HG02642 (cell line): ENCODE measurements around the gene NPSR1.
"Not testable (repeated sequence)": the region's sequence is repeated elsewhere in the genome, so short reads cannot be mapped to it uniquely, and the experiment has no call there.

ENCODE experiments used
- ATAC-seq: cut with Tn5 transposase; IDR thresholded peaks from one replicate; pipeline ENCODE4 v1.9.1; 2021; ENCODE audit warnings: mild to moderate bottlenecking; ENCODE audit not compliant: unreplicated experiment, poor library complexity

NPSR1 gene, protein sequence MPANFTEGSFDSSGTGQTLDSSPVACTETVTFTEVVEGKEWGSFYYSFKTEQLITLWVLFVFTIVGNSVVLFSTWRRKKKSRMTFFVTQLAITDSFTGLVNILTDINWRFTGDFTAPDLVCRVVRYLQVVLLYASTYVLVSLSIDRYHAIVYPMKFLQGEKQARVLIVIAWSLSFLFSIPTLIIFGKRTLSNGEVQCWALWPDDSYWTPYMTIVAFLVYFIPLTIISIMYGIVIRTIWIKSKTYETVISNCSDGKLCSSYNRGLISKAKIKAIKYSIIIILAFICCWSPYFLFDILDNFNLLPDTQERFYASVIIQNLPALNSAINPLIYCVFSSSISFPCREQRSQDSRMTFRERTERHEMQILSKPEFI

DNA sequence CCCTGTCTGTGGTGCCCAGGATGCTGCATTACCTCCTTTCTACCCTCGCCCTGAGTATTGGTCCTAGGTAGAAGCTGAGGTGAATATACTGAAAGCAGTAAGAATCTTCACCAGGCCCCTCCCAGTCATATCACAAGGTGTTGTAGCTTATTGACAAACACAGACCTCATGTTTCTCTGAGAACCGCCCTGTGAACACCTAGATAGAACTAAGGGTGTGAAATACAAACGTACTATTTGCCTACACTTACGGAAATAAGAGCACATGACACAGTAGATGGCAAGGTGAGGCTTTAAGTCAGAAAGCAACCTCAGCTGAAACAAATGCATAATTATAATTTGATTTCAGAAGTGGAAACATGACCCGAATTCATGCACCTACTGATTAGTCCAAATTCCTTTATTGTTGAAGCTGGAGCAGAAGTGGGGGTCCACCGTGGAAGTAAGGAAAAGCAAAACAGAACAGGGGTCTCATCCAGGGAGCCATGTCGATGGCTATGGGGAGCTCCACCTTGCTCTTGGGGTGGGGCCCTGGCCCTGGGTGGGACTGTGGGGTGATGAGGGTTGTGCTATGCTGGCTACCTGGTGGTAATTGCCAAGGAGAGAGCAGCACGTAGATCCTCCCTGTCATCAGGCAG, at the start of gene NPSR1:
Gene NPSR1 (plus strand): TSS at position 587 of the 637 bp plus-strand sequence. CDS start 195 bp downstream, outside the sequence.
- no peak for ATAC-seq

DNA sequence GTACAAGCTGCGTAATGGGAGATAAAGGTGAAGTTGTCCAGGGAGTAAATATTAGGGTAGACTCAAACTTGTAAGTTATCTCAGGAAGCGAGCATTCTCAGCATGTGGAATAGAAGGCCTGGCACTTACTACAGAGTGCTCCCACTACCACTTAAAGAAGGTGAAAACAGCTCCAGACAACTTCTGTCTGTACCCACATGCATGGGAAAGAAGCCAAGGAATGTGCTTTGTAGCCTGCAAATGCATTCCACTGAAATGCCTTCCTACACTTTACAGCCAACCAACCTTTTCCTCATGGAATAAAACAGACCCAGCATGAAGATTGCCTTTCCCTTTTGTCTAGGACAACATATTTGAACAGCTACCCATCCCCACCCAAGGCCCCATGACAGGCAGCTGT, 45.4 kb upstream of the NPSR1 start:
- ATAC-seq = no peak

DNA sequence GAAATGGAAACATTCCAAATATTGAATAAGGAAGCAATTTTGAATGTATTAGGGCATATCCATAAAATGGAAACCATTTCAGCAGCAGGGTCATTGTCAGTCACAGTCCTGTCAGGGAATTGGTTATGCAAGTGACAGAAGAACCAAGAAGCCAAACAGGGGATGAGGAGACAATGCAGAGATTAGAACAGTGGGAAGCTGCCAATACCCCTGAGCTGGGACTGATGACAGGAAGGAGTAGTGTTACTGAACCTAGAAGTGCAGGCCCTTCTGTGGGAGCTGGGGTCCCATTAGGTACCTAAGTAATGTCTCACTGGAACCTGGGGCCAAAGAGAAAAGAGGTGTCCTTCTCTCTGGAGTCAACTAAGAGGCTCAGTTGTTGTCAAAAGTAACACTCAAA, 37.6 kb upstream of the NPSR1 start:
- ATAC-seq = no peak

DNA sequence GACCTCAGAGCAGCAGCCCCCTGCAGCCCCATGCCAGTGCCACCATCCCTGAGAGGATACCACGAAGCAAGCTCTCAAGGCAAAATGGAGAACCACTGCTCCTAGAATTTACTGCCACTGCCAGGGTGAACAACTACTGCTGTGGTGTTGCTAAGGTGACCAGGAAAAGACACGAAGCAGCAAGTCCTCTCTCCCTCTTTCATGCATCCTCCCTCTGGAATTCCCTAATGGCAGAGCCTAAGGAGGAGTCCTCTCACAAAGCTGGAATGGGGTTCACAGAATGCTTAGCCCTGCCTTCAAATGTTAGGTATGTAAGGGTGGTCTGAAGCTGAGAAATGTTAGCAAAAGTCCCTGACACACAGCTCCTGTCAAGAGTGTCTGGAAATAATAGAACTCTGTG, 35.8 kb upstream of the NPSR1 start:
- no peak for ATAC-seq

DNA sequence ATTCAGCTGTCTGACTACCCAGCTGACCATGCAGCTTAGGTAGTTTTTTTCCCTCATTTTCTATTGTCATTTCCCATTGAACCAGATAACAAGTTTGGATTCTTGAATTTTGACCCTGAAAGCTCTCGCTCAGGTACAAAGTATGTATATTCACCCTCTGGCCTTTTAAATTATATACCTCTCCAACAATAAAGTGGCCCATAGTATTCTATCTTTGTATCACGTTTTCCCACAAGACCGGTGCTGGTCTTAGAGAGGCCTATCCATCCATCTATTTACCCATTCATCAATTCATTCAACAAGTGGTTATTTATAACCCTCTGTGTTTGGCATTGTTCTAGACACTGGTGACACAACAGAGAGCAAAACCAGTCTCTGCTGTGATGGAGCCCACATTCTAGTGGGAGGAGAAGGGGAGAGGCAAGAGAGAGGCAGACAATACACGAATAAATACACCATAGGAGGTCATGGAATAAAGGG, 35.2 kb upstream of the NPSR1 start:
- ATAC-seq = no peak

DNA sequence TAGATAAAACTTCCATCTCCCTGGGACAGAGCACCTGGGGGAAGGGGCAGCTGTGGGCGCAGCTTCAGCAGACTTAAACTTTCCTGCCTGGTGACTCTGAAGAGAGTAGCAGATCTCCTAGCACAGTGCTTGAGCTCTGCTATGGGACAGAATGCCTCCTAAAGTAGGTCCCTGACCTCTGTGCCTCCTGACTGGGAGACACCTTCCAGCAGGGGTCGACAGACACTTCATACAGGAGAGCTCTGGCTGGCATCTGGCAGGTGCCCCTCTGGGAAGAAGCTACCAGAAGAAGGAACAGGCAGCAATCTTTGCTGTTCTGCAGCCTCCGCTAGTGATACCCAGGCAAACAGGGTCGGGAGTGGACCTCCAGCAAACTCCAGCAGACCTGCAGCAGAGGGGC, 29.4 kb upstream of the NPSR1 start:
- not testable (repeated sequence) for ATAC-seq

DNA sequence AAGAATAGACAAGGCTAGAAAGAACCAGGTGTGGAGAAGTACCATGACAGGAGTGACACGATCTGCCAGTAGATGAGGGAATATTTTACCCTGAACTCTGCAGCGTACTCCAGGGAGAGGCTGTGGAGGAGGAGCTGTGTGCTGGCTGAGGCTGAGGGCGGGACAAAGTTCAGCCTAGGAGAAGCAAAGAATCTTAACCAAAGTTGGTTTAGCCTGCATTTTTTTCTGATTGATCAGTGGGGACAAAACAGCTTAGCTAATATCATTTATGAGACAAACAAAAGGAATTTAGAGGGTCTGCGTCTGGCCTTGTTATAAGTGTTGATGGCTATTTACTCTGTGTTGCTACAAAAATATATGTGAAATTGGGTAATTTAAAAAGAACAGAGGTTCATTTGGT, 5.2 kb upstream of the NPSR1 start:
- no peak for ATAC-seq

DNA sequence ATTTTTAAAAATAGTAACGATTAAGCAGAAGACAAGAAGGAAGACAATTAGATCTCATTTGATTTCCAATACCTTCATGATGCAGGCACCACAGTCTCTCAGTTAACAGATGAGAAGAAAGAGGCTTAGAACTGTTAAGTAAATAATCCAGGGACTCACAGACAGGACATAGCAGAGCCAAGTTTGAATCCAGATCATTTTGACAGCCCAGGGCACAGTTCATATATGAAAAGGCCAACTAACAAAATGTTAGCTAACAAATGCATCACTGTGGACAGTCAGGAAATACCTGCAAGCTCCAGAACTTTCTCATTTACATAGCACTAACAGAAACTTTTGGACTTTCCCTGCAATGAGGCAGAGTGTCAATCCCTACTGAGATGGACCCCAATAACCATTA, 4.2 kb upstream of the NPSR1 start:
- ATAC-seq = no peak

DNA sequence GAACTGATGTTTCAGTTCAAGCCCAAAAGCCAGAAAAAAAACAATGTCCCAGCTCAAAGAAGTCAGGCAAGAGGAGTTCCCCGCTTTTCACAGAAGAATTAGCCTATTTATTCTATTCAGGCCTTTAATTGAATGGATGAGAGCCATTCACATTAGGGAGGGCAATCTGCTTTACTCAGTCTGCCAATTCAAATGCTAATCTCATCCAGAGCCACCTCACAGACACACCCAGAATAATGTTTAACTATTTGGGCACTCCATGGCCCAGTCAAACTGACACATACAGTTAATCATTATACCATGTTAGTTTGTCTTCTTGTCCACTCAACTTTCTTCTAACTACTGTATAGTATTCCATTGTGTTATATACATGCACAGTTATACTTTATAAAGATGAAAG, 2.6 kb upstream of the NPSR1 start:
- ATAC-seq = no peak

DNA sequence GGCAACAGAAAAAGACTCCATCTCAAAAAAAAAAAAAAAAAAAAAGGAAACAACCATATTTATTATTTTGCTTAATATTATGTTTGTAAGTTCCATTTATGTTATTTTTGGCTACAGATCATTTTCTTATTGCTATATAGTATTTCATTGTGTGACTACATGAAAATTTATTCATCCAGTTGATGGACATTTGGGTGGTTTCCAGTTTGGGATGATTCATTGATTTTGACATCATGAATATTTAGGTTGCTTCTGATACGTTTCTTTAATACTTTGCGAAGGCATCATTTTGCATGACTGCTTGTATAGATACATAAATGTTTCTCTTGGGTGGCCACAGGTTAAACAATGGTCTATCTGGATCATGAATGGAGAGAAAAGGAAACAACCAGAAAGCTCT, 2.0 kb upstream of the NPSR1 start:
- no peak for ATAC-seq

DNA sequence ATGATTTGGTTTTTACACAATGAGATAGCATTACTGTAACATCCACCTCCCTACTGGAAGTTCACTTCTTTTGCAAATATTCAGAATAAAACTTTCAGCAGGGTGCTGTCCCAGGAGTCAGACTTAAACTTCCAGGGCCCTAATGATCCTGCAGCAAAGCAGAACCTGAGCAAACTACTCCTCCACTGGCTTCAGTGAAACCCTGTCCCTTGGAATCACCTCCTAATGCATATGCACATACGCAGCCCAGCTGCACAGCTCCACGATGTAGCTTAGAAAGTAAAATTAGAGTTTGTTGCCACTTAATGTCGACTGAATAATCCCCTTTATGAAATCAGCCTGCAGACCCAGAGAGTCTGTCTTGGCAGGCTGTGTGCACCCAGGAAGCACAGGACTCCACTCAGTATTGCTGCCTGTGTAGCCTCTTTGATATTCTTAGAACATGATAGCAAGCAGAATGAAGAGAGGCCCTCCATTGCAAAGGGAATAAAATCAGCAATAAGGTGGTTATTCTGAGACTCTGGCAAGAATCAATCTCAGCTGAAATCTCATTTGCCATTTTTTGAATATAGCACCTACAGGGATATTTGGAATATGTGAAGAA, 1.6 kb downstream of the NPSR1 start:
- no peak for ATAC-seq

DNA sequence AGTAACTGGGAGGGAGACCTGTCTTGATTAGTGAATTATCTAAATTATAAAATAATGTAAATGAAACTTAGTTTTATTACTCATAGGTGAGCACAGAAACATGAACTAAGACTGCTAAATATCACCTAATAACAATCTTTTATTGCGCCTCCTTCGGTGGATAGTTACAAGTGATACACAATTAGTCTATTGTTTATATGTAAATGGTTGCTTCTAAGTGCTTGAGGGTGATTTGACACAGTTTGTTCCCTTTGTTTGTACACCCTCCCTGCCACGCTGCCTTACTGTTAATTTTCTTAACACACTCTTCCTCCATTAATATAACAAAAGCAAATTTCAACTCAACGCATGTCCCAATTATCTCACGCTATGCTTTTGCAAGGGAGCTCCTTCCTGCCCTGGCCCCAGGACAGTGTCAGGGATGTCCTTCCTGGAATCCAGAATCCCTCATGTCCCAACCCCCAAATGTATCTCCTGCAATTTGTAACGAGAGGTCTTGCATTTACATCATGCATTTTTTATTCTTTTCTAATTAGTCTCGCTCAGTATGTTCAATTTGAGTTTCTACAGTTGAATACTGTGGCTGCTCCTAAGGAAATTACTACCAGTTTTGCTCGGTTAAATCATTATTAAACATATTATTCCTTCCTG, 4.2 kb downstream of the NPSR1 start:
- no peak for ATAC-seq

DNA sequence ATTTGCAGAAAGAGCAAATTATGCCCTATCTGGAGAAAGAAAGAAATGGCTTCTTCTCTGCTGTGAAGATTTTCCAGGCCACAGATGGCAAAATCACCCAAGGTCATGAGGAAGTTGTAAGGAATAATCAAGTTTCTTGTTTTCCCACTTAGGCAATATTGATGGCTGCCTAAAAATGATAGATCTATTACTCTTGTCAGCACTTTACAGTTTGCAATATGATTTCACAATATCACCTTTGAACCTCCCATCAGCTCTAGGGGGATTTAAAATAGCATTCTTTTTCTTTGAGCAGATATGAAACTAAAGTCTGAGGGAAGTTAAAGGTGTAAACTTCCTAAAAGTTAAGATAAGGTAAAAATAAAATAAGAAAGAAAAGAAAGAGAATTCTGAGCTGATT, 6.7 kb downstream of the NPSR1 start:
- ATAC-seq = no peak

DNA sequence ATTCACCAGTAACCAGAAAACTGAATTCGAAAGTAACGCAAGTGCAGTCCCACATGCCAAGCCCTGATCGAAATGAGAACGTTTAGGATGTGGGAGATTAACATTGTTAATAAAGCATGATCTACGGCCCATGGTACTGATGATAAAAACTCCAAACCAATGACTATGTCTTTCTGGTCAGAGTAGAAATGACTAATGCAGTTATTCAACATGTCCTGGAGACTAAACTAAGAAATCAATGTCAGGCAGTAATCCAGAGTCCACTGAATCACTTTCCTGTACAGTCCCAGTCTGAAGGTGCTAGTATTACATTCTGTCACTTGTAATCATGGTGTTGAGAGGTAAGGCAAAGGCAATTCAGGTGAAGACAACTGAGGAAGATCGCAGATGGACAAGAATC, 14.4 kb downstream of the NPSR1 start:
- ATAC-seq = no peak

DNA sequence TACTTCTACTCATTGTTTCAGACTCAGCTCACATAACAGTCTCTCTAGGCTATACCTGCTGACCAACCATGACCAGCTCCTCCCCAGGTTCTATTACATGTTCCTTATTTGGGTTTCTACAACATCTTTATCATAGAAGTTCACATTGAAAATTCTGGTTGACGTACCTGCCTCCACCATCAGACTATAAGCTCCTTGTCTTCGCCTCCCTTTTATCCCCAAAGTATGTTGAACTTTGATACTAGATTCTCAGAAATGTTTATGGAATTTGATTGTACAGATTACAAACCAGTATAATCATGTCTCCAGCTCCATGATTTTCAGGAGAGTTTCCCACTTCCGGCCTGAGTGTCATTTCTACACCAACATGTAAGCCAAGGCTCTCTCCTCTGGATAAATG, 15.0 kb downstream of the NPSR1 start:
- ATAC-seq = no peak

DNA sequence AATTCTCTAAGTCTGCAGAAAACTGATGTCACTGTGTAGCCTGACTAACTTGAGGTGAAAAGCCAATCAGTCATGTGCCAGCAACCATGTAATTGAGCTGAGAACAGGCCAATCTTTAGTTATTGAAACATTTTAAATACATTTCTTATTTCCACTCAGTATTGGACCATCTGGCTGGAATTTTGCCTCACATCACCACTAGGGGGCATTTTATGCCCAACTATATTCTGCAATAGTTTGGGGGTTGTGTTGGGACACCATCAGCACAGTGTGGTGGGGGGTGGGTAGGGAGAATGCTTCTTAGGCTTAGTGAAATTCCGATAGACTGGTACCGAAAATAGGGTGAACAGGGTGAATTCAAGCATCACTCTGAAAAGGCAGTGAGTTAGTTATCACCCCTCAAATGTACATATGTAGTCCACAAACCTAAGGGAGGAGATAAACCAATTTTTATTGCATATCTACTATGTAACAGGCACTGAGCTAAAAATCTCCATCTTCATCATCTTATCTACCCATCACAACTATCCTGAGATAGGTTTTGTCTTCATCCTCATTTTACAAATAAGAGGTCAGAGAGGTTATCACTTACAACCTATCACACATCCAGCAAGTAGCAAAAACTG, 17.8 kb downstream of the NPSR1 start:
- ATAC-seq = peak; percentile 73

DNA sequence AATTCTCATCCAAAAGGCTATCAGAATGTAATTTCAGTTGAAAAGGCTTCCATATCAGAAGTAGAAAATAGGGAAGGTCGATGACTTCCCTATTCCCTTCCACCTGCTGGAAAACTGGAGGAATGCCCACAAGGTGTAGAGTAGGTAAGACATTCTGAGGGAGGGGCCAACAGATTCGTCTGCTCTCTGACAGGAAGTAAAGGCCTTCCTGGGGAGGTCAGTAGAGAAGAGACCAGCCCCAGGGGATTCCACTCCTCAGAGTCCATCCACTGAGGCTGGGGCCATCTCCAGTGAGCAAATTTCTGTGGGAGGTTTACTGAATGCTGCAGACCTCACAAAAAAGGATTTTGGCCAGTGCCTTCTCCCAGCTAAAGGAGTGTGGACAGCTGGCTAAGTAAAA, 19.5 kb downstream of the NPSR1 start:
- no peak for ATAC-seq

DNA sequence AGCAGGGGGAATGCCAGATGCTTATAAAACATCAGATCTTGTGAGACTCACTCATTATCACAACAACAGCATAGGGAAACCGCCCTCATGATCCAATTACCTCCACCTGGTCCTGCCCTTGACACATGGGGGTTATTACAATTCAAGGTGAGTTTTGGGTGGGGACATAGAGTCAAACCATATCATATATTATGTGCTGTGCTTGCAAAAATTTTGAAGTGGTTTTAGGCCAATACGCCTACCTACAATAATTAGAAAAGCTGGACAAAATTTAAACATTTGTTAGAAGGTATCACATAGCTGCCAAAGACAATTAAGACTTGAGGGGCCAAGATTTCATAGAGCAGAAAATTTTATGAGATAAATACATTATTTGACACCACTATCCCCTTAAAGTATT, 29.5 kb downstream of the NPSR1 start:
- ATAC-seq = no peak

DNA sequence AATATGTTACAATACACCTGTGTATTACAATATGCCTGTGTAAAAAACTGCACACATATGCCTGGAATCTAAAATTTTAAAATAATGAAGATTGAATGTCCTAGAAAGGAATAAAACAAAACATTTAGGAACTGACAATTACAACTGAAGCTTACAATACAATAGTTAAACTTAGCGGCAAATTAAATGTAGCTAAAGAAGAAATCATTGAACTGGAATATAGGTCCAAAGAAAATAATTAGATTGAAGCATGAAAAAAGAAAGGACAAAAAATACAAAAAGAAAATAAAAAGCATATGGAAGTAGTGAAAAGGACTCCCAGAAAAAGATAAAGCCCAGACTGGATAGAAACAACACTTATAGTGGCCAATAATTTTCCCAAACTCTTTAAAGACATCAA, 38.4 kb downstream of the NPSR1 start:
- no peak for ATAC-seq

DNA sequence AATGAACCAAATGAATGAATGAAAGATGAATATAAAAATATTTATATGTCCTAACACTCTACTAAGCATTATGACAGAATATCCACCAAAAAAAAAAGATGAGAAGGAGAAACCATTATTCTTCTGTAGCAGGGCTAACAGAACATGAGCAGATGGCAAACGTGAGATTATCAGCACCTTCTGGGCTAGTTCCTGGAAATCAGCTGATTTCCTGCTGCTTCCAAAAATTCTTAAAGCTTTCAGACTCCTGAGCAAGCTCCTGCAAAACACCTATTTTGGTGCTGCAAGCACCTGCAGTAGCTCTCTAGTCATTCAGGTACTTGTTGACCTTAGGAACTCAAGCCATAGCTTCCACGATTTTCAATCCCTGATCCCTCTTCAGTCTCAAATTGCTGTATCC, 51.8 kb downstream of the NPSR1 start:
- no peak for ATAC-seq

DNA sequence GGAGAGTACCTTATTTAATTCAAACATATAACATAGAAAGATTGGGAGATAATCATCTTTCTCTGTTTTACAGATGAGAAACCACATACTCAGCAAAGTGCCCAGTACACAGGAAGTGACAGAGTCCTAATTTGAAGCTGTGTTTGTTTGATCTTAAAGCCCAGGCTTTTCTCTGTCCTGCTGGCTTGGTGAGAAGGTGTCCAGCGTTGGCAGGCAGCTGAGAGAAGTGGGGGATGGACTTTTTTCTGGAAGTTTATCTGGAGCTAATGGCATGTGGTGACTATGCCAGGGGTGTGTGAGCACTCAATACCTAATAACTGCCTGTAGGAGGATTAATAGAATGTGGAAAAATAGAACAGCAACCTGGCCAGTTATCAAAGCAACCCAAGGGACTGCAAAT, 60.8 kb downstream of the NPSR1 start:
- ATAC-seq = peak; percentile 47
